ENCODE measurements around the gene BAG3. TPM values are rescaled to one million over a fixed set of nuclear protein-coding genes. Genes with fewer than 3 reads are reported as not detected.

Gene BAG3
- total and polyA plus RNA-seq, 10 donors, result 2.1 to 36.0 (median 16.7) TPM

- peaks cover 0 to 11% (median 0%) of the 10 kb centered on the region in 6 donors for H3K4me1 ChIP-seq
- H3K9me3 ChIP-seq, result no peaks in the 10 kb centered on the region
- no peak overlapping the region for H3K4me3 ChIP-seq
- H3K27ac ChIP-seq, result no peak overlapping the region
- intact Hi-C loops (cut with DNase I; ENCODE audit: low total_unique reads), result no loop called here
- TF ChIP-seq POLR2A (IDR thresholded peaks at IDR 0.05) (no peak), POLR2AphosphoS5 (IDR thresholded peaks at IDR 0.05) (peak in 1 of 3 donors; percentile 13)
- 50 to 74% (median 60%) methylated on average over 6 of the region's 6 CpGs for WGBS, 5 donors
- no peaks in the 10 kb centered on the region for H3K27me3 ChIP-seq (replicated peaks in 1 of 7)
- H3K36me3 ChIP-seq, result no peaks in the 10 kb centered on the region
- DNase-seq, result no peak
These were observed 42.2 kb downstream of the BAG3 start for GRCh38 chr10:119693262-119693957.

GRCh38 chr10:119694608-119695007 lies 43.4 kb downstream of the BAG3 start:
- Histone ChIP-seq H3K36me3 (no peaks in the 10 kb centered on the region), H3K9me3 (no peaks in the 10 kb centered on the region), H3K4me3 (no peak overlapping the region), H3K4me1 (peaks cover 0 to 13% (median 0%) of the 10 kb centered on the region in 6 donors), H3K27ac (no peak overlapping the region), H3K27me3 (replicated peaks in 1 of 7) (no peaks in the 10 kb centered on the region)
- no peak for DNase-seq
- no peak for TF ChIP-seq CTCF (IDR thresholded peaks at IDR 0.05 in 8 of 11, conservative IDR thresholded peaks at IDR 0.05 in 3 of 11)
- TF ChIP-seq POLR2A (IDR thresholded peaks at IDR 0.05), result no peak
- no peak for TF ChIP-seq POLR2AphosphoS5 (IDR thresholded peaks at IDR 0.05)
- intact Hi-C loops (cut with DNase I; ENCODE audit: low total_unique reads), result no loop called here
- WGBS, 5 donors, result 82 to 94% (median 92%) methylated on average over 4 to 7 of the region's 7 CpGs

- peak overlapping the region; percentile 5 to 70 (median 43) for H3K27ac ChIP-seq
- DNase-seq, result no peak
- H3K4me3 ChIP-seq, result no peak overlapping the region
- TF ChIP-seq POLR2A (IDR thresholded peaks at IDR 0.05) (no peak), CTCF (IDR thresholded peaks at IDR 0.05 in 8 of 11, conservative IDR thresholded peaks at IDR 0.05 in 3 of 11) (no peak), POLR2AphosphoS5 (IDR thresholded peaks at IDR 0.05) (no peak)
- intact Hi-C loops (cut with DNase I; ENCODE audit: low total_unique reads), result no loop called here
- H3K27me3 ChIP-seq (replicated peaks in 1 of 7), result no peaks in the 10 kb centered on the region
- H3K9me3 ChIP-seq, result no peaks in the 10 kb centered on the region
- H3K36me3 ChIP-seq, result no peaks in the 10 kb centered on the region
- WGBS, 5 donors, result 59 to 61% (median 59%) methylated on average over 4 of the region's 4 CpGs
- peaks cover 0 to 63% (median 32%) of the 10 kb centered on the region in 6 donors for H3K4me1 ChIP-seq
These were observed 49.3 kb downstream of the BAG3 start for GRCh38 chr10:119700321-119700954.

GRCh38 chr10:119701861-119702260 lies 50.7 kb downstream of the BAG3 start:
- WGBS, 5 donors, result 67 to 85% (median 70%) methylated on average over 7 of the region's 7 CpGs
- no peaks in the 10 kb centered on the region for H3K36me3 ChIP-seq
- peaks cover 0 to 11% (median 7%) of the 10 kb centered on the region in 8 donors for H3K9me3 ChIP-seq
- H3K4me3 ChIP-seq, result no peak overlapping the region
- H3K27ac ChIP-seq, result no peak overlapping the region
- no peaks in the 10 kb centered on the region for H3K27me3 ChIP-seq (replicated peaks in 1 of 7)
- intact Hi-C loops (cut with DNase I; ENCODE audit: low total_unique reads), result no loop called here
- DNase-seq, result no peak
- TF ChIP-seq POLR2AphosphoS5 (IDR thresholded peaks at IDR 0.05) (no peak), CTCF (IDR thresholded peaks at IDR 0.05 in 8 of 11, conservative IDR thresholded peaks at IDR 0.05 in 3 of 11) (no peak), POLR2A (IDR thresholded peaks at IDR 0.05) (no peak)
- peaks cover 0 to 74% (median 35%) of the 10 kb centered on the region in 6 donors for H3K4me1 ChIP-seq
